Measurements from ENCODE around the gene HIBADH. TPM values are rescaled to one million over a fixed set of nuclear protein-coding genes. Genes with fewer than 3 reads are reported as not detected.

The HIBADH gene
- total RNA-seq, 4 donors from 2014 or later = 73.7 to 99.9 (median 84.4) TPM

- DNase-seq = no peak
- no peaks in the 10 kb centered on the region for H3K9me3 ChIP-seq
- no peak for TF ChIP-seq POLR2A (IDR thresholded peaks at IDR 0.05)
- TF ChIP-seq CTCF (IDR thresholded peaks at IDR 0.05) = no peak
- intact Hi-C loops (cut with DNase I) = no loop called here
- 47 to 67% methylated on average over 1 of the region's 1 CpG for WGBS, 2 donors
- no peaks in the 10 kb centered on the region for H3K27me3 ChIP-seq
- H3K4me3 ChIP-seq (replicated peaks in 1 of 3) = no peak overlapping the region
- peaks cover 5 to 15% of the 10 kb centered on the region in 2 donors for H3K36me3 ChIP-seq
- H3K4me1 ChIP-seq = no peaks in the 10 kb centered on the region
- no peak overlapping the region for H3K27ac ChIP-seq
Measured at GRCh38 chr7:27526611-27527347, 135.9 kb downstream of the HIBADH start.

- Histone ChIP-seq H3K9me3 (no peaks in the 10 kb centered on the region), H3K36me3 (peaks cover 5 to 15% of the 10 kb centered on the region in 2 donors), H3K4me3 (replicated peaks in 1 of 3) (no peak overlapping the region), H3K27me3 (no peaks in the 10 kb centered on the region), H3K4me1 (no peaks in the 10 kb centered on the region), H3K27ac (no peak overlapping the region)
- intact Hi-C loops (cut with DNase I) = no loop called here
- TF ChIP-seq POLR2A (IDR thresholded peaks at IDR 0.05) = no peak
- TF ChIP-seq CTCF (IDR thresholded peaks at IDR 0.05) = no peak
- DNase-seq = no peak
- WGBS, 2 donors = 94 to 95% methylated on average over 5 of the region's 5 CpGs
Measured at GRCh38 chr7:27526131-27526530, 136.6 kb downstream of the HIBADH start.

GRCh38 chr7:27523321-27523720 is 139.4 kb downstream of the HIBADH start:
- Histone ChIP-seq H3K4me3 (replicated peaks in 1 of 3) (no peak overlapping the region), H3K9me3 (no peaks in the 10 kb centered on the region), H3K4me1 (no peaks in the 10 kb centered on the region), H3K27ac (no peak overlapping the region), H3K27me3 (no peaks in the 10 kb centered on the region), H3K36me3 (peaks cover 0 to 4% of the 10 kb centered on the region in 2 donors)
- TF ChIP-seq POLR2A (IDR thresholded peaks at IDR 0.05) (no peak), CTCF (IDR thresholded peaks at IDR 0.05) (no peak)
- intact Hi-C loops (cut with DNase I) = no loop called here
- no peak for DNase-seq

GRCh38 chr7:27522566-27522965 is 140.1 kb downstream of the HIBADH start:
- Histone ChIP-seq H3K27me3 (no peaks in the 10 kb centered on the region), H3K27ac (no peak overlapping the region), H3K9me3 (no peaks in the 10 kb centered on the region), H3K4me3 (replicated peaks in 1 of 3) (no peak overlapping the region), H3K4me1 (no peaks in the 10 kb centered on the region), H3K36me3 (peaks cover 0 to 4% of the 10 kb centered on the region in 2 donors)
- intact Hi-C loops (cut with DNase I) = no loop called here
- TF ChIP-seq CTCF (IDR thresholded peaks at IDR 0.05) (no peak), POLR2A (IDR thresholded peaks at IDR 0.05) (no peak)
- no peak for DNase-seq
- 95 to 98% methylated on average over 2 of the region's 2 CpGs for WGBS, 2 donors

Data from thyroid gland (tissue), 4 donors.